HT-29 (cell line): Measurements from ENCODE around the gene TTC22. TPM values are rescaled to one million over a fixed set of nuclear protein-coding genes. Genes with fewer than 3 reads are reported as not detected.

ENCODE experiments used
- DNase-seq: peaks from one replicate; pipeline ENCODE4 v3.0.0-alpha.2; 2015; ENCODE audit warnings: low spot score
- total RNA-seq: library from RNA; depleted of rRNA; stranded (reverse); fragments of >200 nt; shearing (Covaris generic); gene quantifications from 2 replicates; pipeline ENCODE4 v1.2.3, GENCODE V29; 2014; rRNA removed

Gene TTC22
- total RNA-seq, 1 experiment from 2014 or later = 26.7 TPM

DNA sequence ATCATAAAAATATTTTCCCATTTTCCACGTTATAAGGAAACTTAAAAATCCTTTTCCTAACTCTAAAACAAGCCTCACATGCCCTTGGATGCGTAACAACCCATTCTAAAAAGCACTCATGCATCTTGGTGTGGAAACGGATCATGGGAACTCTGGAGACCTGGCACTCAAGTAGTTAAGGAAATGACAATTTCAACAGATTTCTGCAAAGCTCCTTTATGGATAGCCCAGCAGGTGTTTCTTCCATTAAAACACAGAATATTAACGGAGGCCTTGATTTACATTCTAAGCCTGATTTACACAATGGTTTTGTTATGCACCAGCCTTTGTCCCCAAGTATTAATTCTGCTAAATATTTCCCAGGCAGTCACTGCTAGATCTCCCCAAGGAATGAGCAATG, 49.7 kb downstream of the TTC22 start:
- no peak for DNase-seq

DNA sequence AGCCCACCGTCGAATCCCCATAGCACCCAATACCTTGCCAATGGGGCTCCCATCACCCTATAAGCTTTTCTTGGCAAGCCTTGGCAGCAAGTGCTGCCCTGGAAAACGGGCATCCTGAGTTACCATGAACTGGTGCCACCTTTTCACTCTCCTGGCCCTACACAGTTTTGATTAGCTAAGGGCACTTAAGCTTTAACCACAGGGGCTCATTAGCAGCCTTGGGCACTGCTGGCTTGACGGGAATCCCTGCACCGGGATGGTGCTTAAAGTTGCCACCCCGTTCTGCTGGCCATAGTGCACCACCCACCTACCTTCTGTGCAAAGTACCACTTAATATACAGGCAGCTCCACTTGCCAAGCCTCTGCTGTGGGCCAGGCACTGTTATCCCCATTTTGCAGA, 50.5 kb downstream of the TTC22 start:
- no peak for DNase-seq

DNA sequence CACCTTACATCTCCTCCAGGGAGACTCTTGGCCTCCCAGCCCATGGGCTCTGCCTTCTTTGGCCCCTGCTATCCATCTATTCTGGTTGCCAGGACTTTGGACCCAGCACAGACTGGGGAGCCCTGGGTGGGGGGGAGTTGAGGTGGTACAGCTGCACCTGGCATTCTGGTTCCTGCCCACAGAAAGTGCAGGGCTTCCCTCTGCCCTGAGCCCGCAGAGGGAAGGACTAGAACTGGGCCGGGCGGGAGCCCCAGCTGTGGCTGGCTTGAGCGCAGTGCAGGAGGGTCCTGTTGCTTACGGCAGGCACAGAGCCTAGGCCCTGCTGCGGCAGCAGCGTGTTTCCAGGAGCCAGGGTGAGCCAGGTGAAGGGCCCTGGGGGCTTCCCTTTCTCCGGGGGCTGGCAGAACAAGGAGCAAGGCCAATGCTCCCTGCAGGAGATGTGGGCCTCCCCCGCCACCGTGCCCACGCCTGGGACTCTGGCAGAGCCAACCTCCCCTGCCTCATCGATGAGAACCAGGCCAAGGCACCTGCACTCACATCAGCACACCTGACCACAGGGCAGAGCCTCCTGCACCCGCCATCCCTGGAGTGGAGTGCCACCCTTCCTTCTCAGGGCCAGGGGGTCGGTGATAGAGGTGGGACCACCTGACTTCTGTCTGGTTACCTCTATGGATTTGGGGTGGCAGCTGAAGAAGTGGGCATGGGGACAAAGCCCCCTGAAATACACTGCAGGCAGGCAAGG, 52.9 kb downstream of the TTC22 start:
- no peak for DNase-seq

DNA sequence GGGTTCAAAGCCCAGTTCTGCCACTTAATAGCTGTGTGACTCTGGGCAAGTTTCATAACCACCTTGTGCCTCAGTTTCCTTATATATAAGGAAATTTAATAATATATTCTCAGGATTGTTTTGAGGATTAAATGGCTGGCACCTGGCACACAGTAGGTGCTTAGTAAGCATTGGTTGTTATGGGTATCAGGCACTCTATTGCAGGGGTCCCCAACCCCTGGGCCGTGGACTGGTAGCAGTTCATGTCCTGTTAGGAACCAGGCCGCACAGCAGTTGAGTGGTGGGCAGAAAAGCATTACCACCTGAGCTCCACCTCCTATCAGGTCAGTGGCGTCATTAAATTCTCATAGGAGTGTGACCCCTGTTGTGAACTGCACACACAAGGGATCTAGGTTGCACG, 55.3 kb downstream of the TTC22 start:
- no peak for DNase-seq

DNA sequence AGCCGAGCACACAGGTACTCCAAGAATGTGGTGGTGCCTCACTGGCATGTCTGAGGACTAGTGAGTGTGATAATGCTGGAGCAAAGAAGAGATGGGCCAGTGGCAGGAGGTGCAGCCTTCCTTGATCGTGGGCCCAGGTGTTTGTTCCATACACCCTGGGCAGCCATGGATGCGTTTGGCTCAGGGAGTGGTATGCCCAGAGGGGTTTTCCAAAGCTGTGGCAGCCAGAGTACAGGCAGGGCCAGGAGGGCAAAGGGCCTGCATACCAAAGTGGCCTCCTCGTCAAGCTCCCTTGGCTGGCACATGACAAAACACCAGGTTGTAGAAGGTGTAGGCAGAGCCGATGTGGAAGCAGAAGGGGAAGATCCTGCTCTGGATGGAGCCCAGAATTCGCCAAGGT, 55.8 kb downstream of the TTC22 start:
- DNase-seq = no peak

DNA sequence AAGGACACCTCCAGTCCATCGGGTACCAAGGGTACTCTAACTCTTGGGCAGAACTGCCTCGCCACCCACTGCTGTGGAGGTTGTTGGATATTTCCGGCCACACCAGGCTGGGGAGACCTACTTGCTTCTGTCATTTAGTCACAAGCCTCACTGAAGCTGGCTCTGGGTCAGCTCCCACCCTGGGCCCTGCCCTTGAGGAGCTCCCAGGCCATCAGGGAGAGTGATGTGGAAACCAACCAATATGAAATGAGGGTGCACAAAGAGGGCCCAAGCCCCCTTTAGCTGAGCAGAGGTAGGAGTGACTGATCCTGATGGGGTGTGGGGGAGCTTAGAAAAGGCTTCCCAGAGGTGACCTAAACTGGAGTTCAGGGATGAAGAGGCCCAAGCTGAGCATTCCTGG, 56.4 kb downstream of the TTC22 start:
- no peak for DNase-seq

DNA sequence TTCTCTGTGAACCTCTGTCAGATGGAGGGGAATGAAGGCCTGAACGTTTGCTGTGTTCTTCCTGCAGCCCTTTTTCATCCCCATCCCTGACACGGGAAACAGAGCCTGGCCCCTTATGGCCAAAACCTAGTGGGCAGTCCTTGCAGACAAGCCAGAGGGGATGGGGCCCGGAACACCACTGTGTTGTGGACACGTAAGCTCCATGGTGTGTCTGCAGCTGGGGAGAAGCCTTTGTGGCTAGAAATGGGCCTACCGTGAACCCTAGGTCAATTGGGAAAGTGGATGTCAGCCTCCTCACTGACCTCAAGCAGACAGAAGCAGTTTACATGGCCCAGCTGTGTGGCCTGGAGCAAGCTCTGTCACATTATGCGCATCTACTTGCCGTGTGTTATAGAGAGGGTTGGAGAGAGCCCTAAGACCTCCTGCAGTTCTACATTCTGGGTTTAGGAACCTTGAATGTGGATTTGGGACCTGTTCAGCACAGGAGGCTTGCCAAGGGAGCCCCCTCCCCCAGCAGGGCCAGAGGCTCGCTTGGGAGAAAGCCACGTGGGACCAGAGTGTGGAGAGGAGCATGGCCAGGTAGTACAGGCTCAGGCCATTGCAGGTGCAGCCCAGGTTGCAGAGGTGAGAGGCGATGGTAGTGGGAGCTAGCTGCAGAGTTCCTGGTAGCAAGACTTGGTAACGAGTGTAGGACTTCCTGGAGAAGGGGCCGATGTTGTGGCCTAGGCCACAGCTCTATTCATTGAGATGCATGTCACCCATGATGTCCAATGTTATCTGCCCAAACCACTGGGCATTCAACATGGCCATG, 57.5 kb downstream of the TTC22 start:
- no peak for DNase-seq

DNA sequence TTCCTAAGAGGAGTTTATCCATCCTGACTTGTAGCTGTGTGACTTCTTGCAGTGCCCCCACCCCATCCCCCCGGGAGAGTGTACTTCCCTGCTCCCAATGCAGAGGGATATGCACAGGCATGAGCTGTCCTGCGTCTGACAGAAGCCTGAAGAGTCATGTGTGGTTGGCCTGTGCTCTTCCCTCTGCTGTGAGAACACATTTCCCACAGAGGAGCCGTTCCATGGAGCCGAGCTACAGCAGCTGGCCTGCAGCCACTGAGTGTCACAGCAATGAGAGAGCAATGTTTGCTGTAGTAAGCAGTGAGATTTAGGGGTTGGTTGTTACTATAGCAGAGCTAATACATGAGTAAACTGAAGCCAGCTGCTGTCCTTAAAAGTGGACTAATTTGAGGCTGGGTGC, 58.8 kb downstream of the TTC22 start:
- DNase-seq = no peak

DNA sequence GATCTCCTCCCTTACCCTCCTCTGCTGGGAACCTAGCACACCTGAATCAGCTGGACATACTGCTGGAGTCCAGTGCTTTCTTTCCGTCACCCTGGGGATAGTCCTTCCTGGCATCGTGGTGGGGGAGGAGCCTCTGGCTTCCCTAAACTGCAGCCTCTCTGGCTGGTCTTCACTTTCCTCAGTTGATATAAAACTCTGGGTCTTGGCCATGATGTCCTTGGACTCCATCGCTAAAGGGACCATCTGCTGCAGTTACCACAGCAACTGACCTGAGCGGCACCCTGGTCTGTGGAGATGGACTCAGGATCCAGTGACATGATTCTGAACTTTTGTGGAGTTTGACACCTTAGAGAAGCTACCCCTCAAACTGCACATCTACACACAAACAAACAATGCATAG, 59.6 kb downstream of the TTC22 start:
- DNase-seq = no peak

DNA sequence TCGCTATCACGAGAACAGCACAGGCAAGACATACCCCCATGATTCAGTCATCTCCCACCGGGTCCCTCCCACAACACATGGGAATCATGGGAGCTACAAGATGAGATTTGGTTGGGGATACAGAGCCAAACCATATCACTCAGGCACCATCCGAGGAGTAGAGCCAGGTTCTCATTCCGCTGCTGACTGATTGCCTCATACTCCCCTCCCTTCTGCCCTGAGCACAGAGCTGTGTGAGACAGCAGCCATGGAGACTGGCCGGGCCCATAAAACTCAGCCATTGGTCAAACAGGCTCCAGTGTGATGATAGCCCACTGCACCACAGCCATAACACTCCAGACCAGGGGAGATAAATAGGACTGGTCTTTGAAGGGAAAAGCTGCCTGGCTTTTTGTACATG, 62.9 kb downstream of the TTC22 start:
- DNase-seq = no peak

DNA sequence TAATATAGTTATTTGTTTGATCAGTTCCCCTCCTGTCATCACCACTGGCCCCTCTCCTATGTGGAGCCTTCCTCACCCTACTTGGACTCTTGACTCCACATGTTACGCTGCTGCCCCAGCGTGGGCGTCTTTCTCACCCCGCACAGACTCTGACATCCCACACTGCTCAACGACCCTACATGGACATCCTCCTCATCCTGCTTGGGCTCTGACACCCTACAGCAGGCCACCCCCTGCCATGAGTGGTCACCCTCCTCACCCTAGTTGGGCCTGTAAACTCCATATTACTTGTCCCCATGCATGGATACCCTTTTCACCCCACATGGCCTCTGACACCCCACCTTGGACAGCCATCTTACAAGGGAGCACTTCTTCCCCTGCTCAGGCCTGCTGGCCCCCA, 64.4 kb downstream of the TTC22 start:
- DNase-seq = no peak

Other genes starting within 250 kb of the TTC22 start
- gene FAM151A, start 177.8 kb downstream of the TTC22 start, total RNA-seq = not detected in 2 replicates
- gene MROH7, start 159.5 kb downstream of the TTC22 start, total RNA-seq = 0.15 and 0.23 TPM in 2 replicates
- 11.6 and 12.6 TPM in 2 replicates for gene TTC4, start 85.5 kb downstream of the TTC22 start, total RNA-seq
- 6.4 and 7.2 TPM in 2 replicates for gene PARS2, start 36.8 kb downstream of the TTC22 start, total RNA-seq
- gene DHCR24, start 85.9 kb upstream of the TTC22 start, total RNA-seq = 316 and 325 TPM in 2 replicates
- gene TMEM61, start 179.3 kb upstream of the TTC22 start, total RNA-seq = 3.0 and 4.8 TPM in 2 replicates
- gene BSND, start 197.6 kb upstream of the TTC22 start, total RNA-seq = 0.10 TPM in 1 of 2 replicates, not detected in the other
- 4.7 and 6.1 TPM in 2 replicates for gene PCSK9, start 238.2 kb upstream of the TTC22 start, total RNA-seq